Measurements from ENCODE around the gene AOPEP.

DNA sequence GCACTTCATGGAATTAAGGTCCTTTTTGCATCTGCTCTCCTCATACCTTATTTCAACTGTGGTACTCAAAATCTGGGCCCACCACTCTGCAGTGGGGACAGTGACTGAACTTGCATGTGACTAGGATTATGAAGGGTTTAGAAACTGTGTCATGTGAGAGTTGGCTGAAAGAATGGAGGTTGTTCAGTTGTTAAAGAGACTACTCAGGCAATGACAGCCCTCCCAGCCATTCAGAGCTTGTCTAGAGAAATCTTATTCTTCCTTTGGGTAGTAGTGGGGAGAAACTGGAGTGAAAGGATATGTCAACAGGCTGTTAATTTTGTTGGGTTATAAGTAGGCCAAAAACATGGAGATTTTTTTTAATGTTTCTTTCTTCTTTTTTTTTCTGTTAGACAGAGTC lies 10.3 kb downstream of the AOPEP start:
- TF ChIP-seq, protein P1, sequence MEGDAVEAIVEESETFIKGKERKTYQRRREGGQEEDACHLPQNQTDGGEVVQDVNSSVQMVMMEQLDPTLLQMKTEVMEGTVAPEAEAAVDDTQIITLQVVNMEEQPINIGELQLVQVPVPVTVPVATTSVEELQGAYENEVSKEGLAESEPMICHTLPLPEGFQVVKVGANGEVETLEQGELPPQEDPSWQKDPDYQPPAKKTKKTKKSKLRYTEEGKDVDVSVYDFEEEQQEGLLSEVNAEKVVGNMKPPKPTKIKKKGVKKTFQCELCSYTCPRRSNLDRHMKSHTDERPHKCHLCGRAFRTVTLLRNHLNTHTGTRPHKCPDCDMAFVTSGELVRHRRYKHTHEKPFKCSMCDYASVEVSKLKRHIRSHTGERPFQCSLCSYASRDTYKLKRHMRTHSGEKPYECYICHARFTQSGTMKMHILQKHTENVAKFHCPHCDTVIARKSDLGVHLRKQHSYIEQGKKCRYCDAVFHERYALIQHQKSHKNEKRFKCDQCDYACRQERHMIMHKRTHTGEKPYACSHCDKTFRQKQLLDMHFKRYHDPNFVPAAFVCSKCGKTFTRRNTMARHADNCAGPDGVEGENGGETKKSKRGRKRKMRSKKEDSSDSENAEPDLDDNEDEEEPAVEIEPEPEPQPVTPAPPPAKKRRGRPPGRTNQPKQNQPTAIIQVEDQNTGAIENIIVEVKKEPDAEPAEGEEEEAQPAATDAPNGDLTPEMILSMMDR (IDR thresholded peaks at IDR 0.05), result no peak
- no peak for TF ChIP-seq POLR2A (IDR thresholded peaks at IDR 0.05)
